Testis (tissue), 3 donors: Measurements from ENCODE around the gene PTPDC1. TPM values are rescaled to one million over a fixed set of nuclear protein-coding genes. Genes with fewer than 3 reads are reported as not detected.

ENCODE experiments used
- DNase-seq: peaks from one replicate; pipeline ENCODE4 v3.0.0-alpha.2; 2019
- H3K27ac ChIP-seq, 2 donors: fragments of 200-600 bp; sonication (generic); one replicate each; pipeline ENCODE4 v1.5.1; 2019
- H3K27me3 ChIP-seq: fragments of 200-600 bp; sonication (generic); one replicate; pipeline ENCODE4 v1.5.1; 2019
- H3K36me3 ChIP-seq: fragments of 200-600 bp; sonication (generic); one replicate; pipeline ENCODE4 v1.5.1; 2017; ENCODE audit warnings: low read depth; ENCODE audit errors: missing control alignments
- H3K4me1 ChIP-seq: fragments of 200-600 bp; sonication (generic); one replicate; pipeline ENCODE4 v1.5.1; 2019
- H3K4me3 ChIP-seq, 2 donors: fragments of 200-600 bp; sonication (generic); one replicate each; pipeline ENCODE4 v1.5.1; 2017 to 2019
- H3K9me3 ChIP-seq: fragments of 200-600 bp; sonication (generic); one replicate; pipeline ENCODE4 v1.5.1; 2017
- POLR2A ChIP-seq: fragments of 450-650 bp; IDR thresholded peaks from one replicate; pipeline ENCODE4 v1.6.1; 2017; ENCODE audit warnings: antibody characterized with exemption, mild to moderate bottlenecking, moderate library complexity
- WGBS, 2 donors: methylation state at CpG; one replicate each; pipeline ENCODE4 v1.1.5; 2018; 5-methylcytosine and 5-hydroxymethylcytosine counted together
- intact Hi-C: fragments of 100-400 bp; cut with DNase I; formaldehyde crosslinking; loops from one replicate; pipeline ENCODE4 v1.15.1; 2023; ENCODE audit warnings: low total_unique reads
- polyA plus RNA-seq: library from polyadenylated mRNA; stranded (reverse); fragments of 350-450 nt; fragmentation: Illumina TruSeq; extraction: RNeasy Lipid Tissue Mini Kit (QIAGEN cat#74804); gene quantifications from one replicate; pipeline ENCODE4 v1.2.3, GENCODE V29; 2014; ENCODE audit warnings: low read depth, low replicate concordance; ENCODE audit not compliant: insufficient read depth
- total RNA-seq, 2 donors: library from RNA; depleted of rRNA; stranded (reverse); fragments of >200 nt; gene quantifications; one replicate each; pipeline ENCODE4 v1.2.3, GENCODE V29; 2016
- TF ChIP-seq, protein P1 (sequence below), 3 experiments: fragments of 450-650 bp in 2 of 3; fragments of 200-600 bp in 1 of 3; sonication (generic) in 1 of 3; IDR thresholded peaks; one replicate each; pipeline ENCODE4 v1.5.1; 2016 to 2019; ENCODE audit warnings: antibody characterized with exemption in 3 of 3, mild to moderate bottlenecking in 2 of 3, moderate library complexity in 1 of 3

PTPDC1 gene
- total and polyA plus RNA-seq, 3 donors from 2014 or later: 18.3 to 35.0 (median 32.3) TPM

DNA sequence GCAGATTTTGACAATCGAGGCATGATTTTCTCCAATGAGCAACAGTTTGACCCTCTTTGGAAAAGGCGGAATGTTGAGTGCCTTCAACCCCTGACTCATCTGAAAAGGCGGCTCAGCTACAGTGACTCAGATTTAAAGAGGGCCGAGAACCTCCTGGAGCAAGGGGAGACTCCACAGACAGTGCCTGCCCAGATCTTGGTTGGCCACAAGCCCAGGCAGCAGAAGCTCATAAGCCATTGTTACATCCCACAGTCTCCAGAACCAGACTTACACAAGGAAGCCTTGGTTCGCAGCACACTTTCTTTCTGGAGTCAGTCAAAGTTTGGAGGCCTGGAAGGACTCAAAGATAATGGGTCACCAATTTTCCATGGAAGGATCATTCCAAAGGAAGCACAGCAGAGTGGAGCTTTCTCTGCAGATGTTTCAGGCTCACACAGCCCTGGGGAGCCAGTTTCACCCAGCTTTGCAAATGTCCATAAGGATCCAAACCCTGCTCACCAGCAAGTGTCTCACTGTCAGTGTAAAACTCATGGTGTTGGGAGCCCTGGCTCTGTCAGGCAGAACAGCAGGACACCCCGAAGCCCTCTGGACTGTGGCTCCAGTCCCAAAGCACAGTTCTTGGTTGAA is 13.6 kb downstream of the PTPDC1 start:
- H3K4me3 ChIP-seq: no peak overlapping the region
- intact Hi-C loops: no loop called here
- H3K27ac ChIP-seq: no peak overlapping the region
- WGBS, 2 donors: 80 to 94% methylated on average over 5 to 6 of the region's 6 CpGs
- TF ChIP-seq, protein P1, sequence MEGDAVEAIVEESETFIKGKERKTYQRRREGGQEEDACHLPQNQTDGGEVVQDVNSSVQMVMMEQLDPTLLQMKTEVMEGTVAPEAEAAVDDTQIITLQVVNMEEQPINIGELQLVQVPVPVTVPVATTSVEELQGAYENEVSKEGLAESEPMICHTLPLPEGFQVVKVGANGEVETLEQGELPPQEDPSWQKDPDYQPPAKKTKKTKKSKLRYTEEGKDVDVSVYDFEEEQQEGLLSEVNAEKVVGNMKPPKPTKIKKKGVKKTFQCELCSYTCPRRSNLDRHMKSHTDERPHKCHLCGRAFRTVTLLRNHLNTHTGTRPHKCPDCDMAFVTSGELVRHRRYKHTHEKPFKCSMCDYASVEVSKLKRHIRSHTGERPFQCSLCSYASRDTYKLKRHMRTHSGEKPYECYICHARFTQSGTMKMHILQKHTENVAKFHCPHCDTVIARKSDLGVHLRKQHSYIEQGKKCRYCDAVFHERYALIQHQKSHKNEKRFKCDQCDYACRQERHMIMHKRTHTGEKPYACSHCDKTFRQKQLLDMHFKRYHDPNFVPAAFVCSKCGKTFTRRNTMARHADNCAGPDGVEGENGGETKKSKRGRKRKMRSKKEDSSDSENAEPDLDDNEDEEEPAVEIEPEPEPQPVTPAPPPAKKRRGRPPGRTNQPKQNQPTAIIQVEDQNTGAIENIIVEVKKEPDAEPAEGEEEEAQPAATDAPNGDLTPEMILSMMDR (IDR thresholded peaks at IDR 0.05): no peak
- TF ChIP-seq POLR2A: no peak
- no peaks in the 10 kb centered on the region for H3K9me3 ChIP-seq
- no peaks in the 10 kb centered on the region for H3K36me3 ChIP-seq
- no peaks in the 10 kb centered on the region for H3K27me3 ChIP-seq
- no peaks in the 10 kb centered on the region for H3K4me1 ChIP-seq
- no peak for DNase-seq

DNA sequence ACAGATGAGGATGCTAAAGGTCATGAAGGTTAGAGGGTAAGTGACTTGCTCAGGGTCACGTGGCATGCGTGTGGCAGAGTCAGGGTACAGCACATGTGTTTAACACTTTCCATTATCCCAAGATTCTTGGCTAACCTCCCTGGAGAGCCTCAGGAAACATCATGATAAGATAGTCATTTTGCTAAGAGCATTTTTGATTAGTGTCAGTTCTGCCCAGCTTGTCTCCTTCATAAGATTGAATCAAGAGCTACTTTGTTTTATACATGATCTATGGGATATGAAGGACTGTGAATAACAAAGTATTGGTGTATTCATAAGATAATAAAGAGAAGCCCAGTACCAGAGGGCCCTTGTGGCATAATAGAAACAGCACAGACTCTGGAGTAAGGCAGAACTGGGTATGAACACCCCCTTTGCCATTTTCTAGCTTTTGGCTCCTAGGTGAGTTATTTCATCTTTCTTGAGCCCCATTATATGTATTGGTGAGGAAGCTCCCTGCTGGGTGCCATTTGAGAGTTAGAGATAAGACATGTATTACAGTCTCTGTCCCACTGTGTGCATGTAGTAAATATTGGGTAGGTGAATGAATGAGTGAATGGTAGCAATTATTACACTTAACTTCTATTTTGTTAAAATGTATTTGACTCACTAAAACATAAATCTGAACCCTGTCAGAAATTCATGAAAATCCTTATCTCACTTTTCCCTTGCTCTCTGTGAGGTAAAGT is 16.1 kb downstream of the PTPDC1 start:
- intact Hi-C loops: no loop called here
- TF ChIP-seq, protein P1 (IDR thresholded peaks at IDR 0.05): no peak
- TF ChIP-seq POLR2A: no peak
- 82 to 96% methylated on average over 2 of the region's 2 CpGs for WGBS, 2 donors

DNA sequence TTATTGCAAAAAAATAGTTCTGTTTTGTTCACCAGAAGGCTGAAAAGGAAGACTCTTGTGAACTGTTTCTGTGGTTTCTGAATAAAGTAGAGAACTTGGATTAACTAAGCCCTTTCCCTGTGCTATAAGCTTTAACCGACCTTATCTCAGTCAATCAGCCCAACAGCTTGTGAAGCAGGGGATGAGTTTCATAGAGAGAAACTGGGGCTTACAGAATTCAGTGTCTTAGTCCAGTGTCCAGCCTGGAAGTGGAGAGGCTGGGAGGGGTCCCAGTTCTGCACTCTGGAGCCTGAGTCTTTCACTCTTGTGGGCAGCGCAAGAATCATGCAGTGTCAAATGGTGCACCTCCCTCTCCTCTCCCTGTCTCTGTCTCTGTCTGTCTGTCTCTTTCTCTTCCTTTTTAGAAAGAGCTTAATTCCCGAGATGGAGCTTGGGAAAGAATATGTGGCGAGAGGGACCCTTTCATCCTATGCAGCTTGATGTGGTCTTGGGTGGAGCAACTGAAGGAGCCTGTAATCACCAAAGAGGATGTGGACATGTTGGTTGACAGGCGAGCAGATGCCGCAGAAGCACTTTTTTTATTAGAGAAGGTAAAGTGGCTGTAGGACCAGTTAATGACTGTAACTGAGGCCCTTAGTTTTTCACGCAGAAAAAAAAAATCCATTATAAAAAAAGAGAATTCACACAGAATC is 17.0 kb downstream of the PTPDC1 start:
- no peak overlapping the region for H3K27ac ChIP-seq
- TF ChIP-seq POLR2A: no peak
- TF ChIP-seq, protein P1 (IDR thresholded peaks at IDR 0.05): no peak
- no peaks in the 10 kb centered on the region for H3K4me1 ChIP-seq
- no peaks in the 10 kb centered on the region for H3K36me3 ChIP-seq
- intact Hi-C loops: no loop called here
- no peaks in the 10 kb centered on the region for H3K9me3 ChIP-seq
- no peak overlapping the region for H3K4me3 ChIP-seq
- no peaks in the 10 kb centered on the region for H3K27me3 ChIP-seq
- no peak for DNase-seq
- 91 to 95% methylated on average over 7 of the region's 7 CpGs for WGBS, 2 donors

More for the DNA sequence above, 16.1 kb downstream of the PTPDC1 start:
- H3K27ac ChIP-seq: no peak overlapping the region
- H3K9me3 ChIP-seq: no peaks in the 10 kb centered on the region
- no peaks in the 10 kb centered on the region for H3K27me3 ChIP-seq
- no peak overlapping the region for H3K4me3 ChIP-seq
- H3K4me1 ChIP-seq: no peaks in the 10 kb centered on the region
- no peaks in the 10 kb centered on the region for H3K36me3 ChIP-seq
- DNase-seq: no peak

DNA sequence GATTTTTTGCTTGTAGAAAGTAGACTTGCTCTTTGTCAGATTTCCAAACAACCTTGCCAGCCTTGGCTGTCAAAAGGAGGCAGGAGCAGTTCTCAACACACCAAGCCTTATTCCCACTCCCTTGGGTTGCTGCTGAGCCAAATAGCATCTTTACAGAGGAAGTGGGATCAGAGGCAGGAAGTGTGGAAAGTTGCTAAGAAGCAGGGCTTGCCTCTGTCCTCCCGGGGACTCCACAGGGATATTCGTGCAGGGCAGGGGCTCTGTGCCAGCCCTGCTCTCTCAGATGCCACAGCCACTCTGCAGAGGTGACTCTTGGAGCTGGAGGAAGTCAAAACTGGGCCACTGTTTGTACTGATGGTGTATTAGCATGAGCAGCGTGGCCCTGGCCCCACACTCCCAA is 24.3 kb downstream of the PTPDC1 start:
- Histone ChIP-seq H3K36me3 (no peaks in the 10 kb centered on the region), H3K4me3 (no peak overlapping the region), H3K27ac (no peak overlapping the region), H3K27me3 (no peaks in the 10 kb centered on the region), H3K4me1 (no peaks in the 10 kb centered on the region), H3K9me3 (no peaks in the 10 kb centered on the region)
- no peak for DNase-seq
- WGBS, 2 donors: 54 to 76% methylated on average over 3 of the region's 3 CpGs
- TF ChIP-seq POLR2A: no peak
- TF ChIP-seq, protein P1 (IDR thresholded peaks at IDR 0.05): no peak
- intact Hi-C loops: no loop called here
